ENCODE measurements around the gene ZNF646. TPM values are rescaled to one million over a fixed set of nuclear protein-coding genes. Genes with fewer than 3 reads are reported as not detected.

Gene ZNF646
- total and polyA plus RNA-seq, 2 of the 13 experiments (the other 11 are each of a cell fraction or from before 2014, with no cell fraction given): 3.4 to 10.9 TPM

DNA sequence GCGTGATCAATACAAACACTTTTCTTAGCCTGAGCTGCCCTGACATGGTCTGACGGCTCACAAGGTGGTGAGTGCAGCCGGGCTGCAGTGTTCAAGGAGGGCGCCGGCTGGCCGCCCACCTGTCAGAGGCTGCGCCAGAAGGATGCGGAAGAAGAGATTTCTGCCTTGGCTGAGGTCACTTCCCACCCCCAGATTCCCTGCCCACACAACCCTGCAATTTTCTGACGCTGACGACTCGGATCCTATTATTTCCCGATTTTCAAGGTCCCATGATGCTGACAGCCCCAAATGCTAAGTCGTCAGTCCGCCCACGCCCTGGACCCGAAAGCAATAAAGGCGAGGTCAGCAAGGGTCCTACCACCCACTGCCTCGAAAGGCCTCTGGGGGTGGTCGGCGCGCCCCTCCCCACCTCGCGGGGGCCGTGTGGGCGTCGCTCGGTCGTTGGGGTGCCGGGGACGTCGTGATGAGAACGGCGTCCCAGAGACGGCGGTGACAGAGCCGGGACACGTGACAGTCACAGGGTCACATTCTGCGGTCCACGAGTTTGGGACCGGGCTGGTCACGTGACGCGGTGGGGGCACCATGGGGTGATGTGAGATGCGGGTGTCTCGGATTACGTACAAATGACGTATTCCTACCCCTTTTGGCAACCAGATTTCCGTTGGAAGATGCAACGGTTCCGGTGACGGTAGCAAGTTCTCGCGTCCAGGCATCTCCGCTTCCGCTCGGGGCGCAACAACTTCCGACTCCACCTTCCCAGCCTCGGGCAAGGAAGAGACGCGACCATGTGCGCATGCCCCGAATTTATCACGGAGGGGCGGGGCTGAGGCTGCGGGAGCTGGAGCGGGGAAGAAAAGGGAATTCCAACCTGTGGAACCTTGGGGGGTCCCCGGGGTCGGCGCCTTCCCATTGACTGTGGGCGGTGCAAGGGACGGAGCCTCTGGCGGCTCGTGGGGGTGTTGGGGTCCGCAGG, 41.2 kb upstream of the ZNF646 start, which contains the start of gene STX4 (continued):
- TF ChIP-seq, protein P1, sequence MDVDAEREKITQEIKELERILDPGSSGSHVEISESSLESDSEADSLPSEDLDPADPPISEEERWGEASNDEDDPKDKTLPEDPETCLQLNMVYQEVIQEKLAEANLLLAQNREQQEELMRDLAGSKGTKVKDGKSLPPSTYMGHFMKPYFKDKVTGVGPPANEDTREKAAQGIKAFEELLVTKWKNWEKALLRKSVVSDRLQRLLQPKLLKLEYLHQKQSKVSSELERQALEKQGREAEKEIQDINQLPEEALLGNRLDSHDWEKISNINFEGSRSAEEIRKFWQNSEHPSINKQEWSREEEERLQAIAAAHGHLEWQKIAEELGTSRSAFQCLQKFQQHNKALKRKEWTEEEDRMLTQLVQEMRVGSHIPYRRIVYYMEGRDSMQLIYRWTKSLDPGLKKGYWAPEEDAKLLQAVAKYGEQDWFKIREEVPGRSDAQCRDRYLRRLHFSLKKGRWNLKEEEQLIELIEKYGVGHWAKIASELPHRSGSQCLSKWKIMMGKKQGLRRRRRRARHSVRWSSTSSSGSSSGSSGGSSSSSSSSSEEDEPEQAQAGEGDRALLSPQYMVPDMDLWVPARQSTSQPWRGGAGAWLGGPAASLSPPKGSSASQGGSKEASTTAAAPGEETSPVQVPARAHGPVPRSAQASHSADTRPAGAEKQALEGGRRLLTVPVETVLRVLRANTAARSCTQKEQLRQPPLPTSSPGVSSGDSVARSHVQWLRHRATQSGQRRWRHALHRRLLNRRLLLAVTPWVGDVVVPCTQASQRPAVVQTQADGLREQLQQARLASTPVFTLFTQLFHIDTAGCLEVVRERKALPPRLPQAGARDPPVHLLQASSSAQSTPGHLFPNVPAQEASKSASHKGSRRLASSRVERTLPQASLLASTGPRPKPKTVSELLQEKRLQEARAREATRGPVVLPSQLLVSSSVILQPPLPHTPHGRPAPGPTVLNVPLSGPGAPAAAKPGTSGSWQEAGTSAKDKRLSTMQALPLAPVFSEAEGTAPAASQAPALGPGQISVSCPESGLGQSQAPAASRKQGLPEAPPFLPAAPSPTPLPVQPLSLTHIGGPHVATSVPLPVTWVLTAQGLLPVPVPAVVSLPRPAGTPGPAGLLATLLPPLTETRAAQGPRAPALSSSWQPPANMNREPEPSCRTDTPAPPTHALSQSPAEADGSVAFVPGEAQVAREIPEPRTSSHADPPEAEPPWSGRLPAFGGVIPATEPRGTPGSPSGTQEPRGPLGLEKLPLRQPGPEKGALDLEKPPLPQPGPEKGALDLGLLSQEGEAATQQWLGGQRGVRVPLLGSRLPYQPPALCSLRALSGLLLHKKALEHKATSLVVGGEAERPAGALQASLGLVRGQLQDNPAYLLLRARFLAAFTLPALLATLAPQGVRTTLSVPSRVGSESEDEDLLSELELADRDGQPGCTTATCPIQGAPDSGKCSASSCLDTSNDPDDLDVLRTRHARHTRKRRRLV (CRISPR knock-in tag; IDR thresholded peaks at IDR 0.05): 0 out of 2 replicates have a peak, but pooled peaks have one; percentile 49
- TF ChIP-seq RBFOX2 (IDR thresholded peaks at IDR 0.05; ENCODE audit: low read depth, low read length): peak; percentile 75
- TF ChIP-seq THAP11 (CRISPR knock-in tag; IDR thresholded peaks at IDR 0.05): peak; percentile 96
- TF ChIP-seq FOXP1 (IDR thresholded peaks at IDR 0.05): no peak
- TF ChIP-seq FOXP1 (CRISPR knock-in tag; IDR thresholded peaks at IDR 0.05): peak; percentile 28; the same call in 1 of the 2 replicates
- TF ChIP-seq, protein P2, sequence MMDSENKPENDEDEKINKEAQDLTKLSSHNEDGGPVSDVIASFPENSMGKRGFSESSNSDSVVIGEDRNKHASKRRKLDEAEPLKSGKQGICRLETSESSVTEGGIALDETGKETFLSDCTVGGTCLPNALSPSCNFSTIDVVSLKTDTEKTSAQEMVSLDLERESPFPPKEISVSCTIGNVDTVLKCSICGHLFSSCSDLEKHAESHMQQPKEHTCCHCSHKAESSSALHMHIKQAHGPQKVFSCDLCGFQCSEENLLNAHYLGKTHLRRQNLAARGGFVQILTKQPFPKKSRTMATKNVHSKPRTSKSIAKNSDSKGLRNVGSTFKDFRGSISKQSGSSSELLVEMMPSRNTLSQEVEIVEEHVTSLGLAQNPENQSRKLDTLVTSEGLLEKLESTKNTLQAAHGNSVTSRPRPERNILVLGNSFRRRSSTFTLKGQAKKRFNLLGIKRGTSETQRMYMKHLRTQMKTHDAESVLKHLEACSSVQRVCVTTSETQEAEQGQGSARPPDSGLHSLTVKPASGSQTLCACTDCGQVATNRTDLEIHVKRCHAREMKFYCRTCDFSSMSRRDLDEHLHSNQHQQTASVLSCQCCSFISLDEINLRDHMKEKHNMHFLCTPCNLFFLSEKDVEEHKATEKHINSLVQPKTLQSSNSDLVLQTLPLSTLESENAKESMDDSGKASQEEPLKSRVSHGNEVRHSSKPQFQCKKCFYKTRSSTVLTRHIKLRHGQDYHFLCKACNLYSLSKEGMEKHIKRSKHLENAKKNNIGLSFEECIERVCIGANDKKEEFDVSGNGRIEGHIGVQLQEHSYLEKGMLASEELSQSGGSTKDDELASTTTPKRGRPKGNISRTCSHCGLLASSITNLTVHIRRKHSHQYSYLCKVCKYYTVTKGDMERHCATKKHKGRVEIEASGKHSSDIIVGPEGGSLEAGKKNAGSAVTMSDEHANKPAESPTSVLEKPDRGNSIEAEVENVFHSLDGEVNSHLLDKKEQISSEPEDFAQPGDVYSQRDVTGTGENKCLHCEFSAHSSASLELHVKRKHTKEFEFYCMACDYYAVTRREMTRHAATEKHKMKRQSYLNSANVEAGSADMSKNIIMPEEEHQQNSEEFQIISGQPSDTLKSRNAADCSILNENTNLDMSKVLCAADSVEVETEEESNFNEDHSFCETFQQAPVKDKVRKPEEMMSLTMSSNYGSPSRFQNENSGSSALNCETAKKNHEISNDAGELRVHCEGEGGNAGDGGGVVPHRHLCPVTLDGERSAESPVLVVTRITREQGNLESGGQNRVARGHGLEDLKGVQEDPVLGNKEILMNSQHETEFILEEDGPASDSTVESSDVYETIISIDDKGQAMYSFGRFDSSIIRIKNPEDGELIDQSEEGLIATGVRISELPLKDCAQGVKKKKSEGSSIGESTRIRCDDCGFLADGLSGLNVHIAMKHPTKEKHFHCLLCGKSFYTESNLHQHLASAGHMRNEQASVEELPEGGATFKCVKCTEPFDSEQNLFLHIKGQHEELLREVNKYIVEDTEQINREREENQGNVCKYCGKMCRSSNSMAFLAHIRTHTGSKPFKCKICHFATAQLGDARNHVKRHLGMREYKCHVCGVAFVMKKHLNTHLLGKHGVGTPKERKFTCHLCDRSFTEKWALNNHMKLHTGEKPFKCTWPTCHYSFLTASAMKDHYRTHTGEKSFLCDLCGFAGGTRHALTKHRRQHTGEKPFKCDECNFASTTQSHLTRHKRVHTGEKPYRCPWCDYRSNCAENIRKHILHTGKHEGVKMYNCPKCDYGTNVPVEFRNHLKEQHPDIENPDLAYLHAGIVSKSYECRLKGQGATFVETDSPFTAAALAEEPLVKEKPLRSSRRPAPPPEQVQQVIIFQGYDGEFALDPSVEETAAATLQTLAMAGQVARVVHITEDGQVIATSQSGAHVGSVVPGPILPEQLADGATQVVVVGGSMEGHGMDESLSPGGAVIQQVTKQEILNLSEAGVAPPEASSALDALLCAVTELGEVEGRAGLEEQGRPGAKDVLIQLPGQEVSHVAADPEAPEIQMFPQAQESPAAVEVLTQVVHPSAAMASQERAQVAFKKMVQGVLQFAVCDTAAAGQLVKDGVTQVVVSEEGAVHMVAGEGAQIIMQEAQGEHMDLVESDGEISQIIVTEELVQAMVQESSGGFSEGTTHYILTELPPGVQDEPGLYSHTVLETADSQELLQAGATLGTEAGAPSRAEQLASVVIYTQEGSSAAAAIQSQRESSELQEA (CRISPR knock-in tag; IDR thresholded peaks at IDR 0.05; ENCODE audit: not compliant biosample characterization): peak; percentile 81
- peak; percentile 96 for TF ChIP-seq IKZF4 (CRISPR knock-in tag; IDR thresholded peaks at IDR 0.05; ENCODE audit: borderline replicate concordance, low read depth, not compliant biosample characterization)
- no peak for TF ChIP-seq GATA4 (IDR thresholded peaks at IDR 0.05; ENCODE audit: borderline replicate concordance, low read depth)
- TF ChIP-seq GABPA (IDR thresholded peaks at IDR 0.05; ENCODE audit: low read depth, low read length): peak; percentile 99
- peak; percentile 99 for TF ChIP-seq GABPA (CRISPR knock-in tag; IDR thresholded peaks at IDR 0.05; ENCODE audit: low read depth)
- peak; percentile 67 for TF ChIP-seq POLR2G (IDR thresholded peaks at IDR 0.05; ENCODE audit: low read depth, low read length)
- peak; percentile 55 for TF ChIP-seq ZNF230 (CRISPR knock-in tag; IDR thresholded peaks at IDR 0.05)
- no peak for TF ChIP-seq EP300 (IDR thresholded peaks at IDR 0.05; ENCODE audit: low read depth in 2 of 2, low read length in 2 of 2)
- peak; percentile 56 for TF ChIP-seq EP300 (CRISPR knock-in tag; IDR thresholded peaks at IDR 0.05; ENCODE audit: borderline replicate concordance)
- 0 out of 2 replicates have a peak, but pooled peaks have one; percentile 81 for TF ChIP-seq ZNF253 (CRISPR knock-in tag; IDR thresholded peaks at IDR 0.05; ENCODE audit: borderline replicate concordance)
